GM12873 (cell line): ENCODE results near the gene ZNF540.
A peak's percentile ranks its signal among the peaks of the same experiment; 100 is the strongest.

Experiments
- TF ChIP-seq, protein P1 (sequence below): IDR thresholded peaks from 2 replicates; pipeline ENCODE4 v1.5.1; 2012; ENCODE audit warnings: low read depth, mild to moderate bottlenecking, moderate library complexity, low read length, control low read depth; ENCODE audit not compliant: insufficient read depth; ENCODE audit errors: missing control alignments

The ZNF540 gene

DNA sequence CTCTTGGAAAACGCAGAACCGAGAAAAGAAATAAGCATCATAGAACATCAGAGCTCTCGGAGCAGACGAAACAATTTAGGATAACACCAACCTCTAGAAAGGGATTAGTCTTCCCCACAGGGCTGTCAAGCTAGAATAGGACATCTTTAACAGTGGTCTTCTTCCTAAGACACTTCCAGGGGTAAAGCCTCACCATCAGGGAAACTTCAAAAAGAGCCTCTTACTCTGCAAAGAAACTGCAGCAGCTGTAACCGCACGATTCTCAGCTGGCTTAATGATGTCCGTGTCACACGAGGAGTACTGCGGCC lies 726 bp upstream of the ZNF540 start:
- TF ChIP-seq, protein P1, sequence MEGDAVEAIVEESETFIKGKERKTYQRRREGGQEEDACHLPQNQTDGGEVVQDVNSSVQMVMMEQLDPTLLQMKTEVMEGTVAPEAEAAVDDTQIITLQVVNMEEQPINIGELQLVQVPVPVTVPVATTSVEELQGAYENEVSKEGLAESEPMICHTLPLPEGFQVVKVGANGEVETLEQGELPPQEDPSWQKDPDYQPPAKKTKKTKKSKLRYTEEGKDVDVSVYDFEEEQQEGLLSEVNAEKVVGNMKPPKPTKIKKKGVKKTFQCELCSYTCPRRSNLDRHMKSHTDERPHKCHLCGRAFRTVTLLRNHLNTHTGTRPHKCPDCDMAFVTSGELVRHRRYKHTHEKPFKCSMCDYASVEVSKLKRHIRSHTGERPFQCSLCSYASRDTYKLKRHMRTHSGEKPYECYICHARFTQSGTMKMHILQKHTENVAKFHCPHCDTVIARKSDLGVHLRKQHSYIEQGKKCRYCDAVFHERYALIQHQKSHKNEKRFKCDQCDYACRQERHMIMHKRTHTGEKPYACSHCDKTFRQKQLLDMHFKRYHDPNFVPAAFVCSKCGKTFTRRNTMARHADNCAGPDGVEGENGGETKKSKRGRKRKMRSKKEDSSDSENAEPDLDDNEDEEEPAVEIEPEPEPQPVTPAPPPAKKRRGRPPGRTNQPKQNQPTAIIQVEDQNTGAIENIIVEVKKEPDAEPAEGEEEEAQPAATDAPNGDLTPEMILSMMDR: no peak

DNA sequence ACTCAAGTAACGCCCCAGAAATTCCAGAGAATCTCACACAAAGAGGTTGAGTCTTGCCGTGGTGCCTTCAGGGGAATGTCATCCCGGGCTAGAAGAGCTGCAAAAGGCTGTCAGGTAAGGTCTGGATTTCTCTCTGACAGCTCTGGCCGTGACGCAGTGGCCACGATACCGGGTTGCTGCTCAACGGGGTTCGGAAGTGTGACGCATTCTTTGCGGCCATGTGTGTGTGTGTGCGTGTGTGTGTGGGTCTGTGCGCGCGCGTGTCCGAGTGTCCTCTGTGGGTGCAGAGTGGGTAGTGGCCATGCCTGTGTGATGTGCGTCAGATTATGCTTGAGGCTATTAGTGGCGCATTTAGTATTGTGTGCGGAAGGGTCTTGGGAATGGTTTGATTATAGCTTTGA lies 306 bp downstream of the ZNF540 start:
- TF ChIP-seq, protein P1: no peak

DNA sequence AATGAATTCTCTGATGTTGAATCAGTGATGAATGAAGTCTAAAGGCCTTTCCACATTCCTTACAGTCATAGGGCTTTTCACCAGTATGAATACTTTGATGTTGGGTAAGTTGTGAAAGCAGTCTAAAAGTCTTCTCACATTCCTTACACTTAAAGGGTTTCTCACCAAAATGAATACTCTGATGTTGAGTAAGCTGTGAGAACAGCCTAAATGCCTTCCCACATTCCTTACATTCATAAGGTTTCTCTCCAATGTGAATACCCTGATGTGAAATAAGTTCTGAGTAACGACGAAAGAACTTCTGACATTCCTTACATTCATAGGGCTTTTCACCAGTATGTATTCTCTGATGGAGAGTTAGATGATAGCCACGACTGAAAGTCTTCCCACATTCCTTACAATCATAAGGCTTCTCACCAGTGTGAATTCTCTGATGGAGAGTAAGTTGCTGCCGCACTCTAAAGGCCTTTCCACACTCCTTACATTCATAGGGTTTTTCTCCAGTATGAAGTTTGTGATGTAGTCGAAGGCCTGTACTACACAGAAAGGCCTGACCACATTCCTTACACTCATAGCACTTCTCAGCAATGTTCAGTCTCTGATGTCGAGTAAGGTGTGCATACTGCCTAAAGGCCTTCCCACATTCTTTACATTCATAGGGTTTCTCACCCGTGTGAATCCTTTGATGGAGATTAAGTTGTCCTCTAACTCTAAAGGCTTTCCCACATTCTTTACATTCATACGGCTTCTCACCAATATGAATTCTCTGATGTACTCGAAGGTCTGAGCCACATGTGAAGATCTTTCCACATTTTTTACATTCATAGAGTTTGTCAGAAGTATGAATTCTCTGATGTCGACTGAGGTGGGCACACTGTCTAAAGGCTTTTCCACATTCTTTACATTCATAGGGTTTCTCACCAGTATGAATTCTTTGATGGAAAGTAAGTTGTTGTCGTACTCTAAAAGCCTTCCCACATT lies 40.7 kb downstream of the ZNF540 start:
- TF ChIP-seq, protein P1: no peak

DNA sequence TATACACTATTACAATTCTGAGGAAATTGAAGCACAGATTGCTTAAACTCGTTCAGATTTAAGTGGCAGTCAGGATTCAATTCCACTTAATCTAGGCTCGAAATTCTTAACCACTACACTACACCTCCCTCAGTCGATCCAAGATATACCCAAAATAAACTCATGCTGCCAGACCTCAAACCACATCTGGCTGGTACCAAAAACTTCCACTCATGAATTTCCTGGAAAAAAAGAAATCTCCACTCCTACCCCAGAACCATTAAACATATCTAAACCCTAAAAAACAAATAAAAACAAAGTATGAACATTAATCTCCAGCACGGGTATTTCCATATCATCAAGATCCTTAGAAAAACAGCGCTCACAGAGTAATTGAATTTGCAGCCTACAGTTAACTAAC lies 59.4 kb downstream of the ZNF540 start:
- TF ChIP-seq, protein P1: no peak

DNA sequence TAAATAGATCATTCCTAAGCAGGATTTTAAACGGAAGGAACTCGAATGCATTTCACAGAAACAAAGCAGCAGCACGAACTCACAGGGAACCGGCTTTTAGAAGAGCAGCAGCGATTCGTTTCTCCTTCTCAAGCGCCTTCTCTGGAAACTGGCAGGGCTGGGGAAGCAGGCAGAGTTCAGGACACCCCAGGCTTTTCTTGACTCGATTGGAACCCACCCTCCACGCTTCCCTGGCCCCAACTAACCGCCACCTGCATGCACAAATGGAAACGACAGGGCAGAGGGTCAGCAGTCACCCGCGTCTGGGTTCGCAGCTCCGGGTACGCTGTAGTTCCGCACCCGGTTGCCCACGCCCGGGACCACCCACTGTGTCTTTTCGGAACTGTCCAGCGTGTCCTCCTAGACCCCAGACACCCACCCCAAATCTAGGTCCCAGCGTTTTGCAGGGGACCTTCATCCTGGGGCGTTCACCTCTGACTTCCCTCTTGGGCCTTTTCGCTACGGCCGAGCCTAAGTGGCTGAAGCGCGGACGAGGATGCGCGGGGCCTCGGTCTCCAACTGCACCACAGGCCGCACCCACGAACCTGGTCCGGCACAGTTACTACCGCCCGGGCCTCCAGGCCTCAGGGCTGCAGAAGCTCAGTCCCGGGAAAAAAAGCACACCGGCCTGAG lies 60.1 kb downstream of the ZNF540 start:
- TF ChIP-seq, protein P1: peak; percentile 1

DNA sequence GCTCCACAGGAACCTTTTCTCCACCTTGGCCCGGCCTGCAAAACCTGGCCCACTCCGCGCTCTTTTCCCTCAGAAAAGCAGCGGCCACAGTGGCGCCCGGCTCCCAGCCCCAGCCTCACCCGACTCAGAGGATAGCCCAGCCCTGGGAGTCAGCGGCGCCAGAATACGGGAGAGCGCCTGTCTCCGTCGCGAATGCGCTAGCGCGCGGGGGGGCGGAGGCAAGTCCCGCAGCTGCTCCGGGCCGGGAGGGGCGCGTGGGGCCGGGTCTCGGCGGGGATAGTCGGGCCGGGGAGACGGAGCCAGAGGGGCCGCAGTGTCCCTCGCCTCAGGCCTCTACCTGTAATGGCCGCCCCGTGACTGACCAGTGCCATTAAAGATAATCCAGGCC lies 60.6 kb downstream of the ZNF540 start, which contains the start of gene ZFP30:
TSS of gene ZFP30 (minus strand) at position 165 of the 388 bp plus-strand sequence. CDS start 7,643 bp downstream, outside the sequence.
- TF ChIP-seq, protein P1: no peak

DNA sequence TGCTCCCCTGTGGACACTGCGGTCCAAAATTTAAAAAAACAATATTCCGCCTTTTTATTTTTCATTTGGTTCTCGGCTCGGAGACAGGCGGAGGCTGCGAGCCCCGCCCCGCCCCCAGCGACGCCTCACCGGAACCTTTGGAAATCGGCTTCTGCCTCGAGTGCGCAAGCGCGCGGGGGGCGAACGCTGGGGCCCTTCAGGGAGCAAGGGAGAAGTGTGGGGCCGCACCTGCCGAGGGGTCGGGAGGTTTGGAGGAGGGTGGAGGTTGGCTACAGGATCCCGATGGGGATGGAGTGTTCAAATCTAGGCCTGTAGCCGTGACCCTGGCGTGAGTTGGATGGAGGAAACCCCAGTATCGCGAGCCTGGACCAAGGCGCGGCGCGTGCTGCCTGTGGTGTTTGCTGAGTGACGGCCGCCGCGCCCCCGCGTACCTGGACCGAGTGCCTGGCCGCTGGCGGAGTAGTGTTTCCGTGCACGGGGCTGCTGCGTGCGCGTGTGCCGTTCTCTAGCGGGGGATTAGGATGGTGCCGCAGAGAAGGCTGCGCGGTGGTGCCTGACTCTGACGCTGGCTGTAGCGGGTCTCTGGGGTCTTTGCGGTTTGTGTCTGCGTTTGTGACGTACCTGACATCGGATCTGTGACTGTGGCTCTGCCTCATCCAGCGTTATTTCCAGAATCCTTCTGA lies 61.2 kb downstream of the ZNF540 start:
- TF ChIP-seq, protein P1: no peak
